ENCODE measurements around the gene KTI12. TPM values are rescaled to one million over a fixed set of nuclear protein-coding genes. Genes with fewer than 3 reads are reported as not detected.
A peak's percentile ranks its signal among the peaks of the same experiment; 100 is the strongest.

Gene KTI12
- total RNA-seq, 1 experiment from 2014 or later, result 17.1 TPM

- Histone ChIP-seq H3K4me3 (ENCODE audit: low read depth, low read length, poor library complexity, severe bottlenecking) (no peak overlapping the region), H3K36me3 (ENCODE audit: insufficient read depth, low read length, poor library complexity, severe bottlenecking) (peaks cover 56% of the 10 kb centered on the region), H3K27ac (ENCODE audit: low read depth, low read length, poor library complexity, severe bottlenecking) (no peak overlapping the region), H3K9me3 (ENCODE audit: low read depth, low read length, poor library complexity, severe bottlenecking) (no peaks in the 10 kb centered on the region), H3K27me3 (replicated peaks; ENCODE audit: insufficient read depth, low read depth, low read length, poor library complexity) (no peaks in the 10 kb centered on the region), H3K4me1 (ENCODE audit: insufficient read depth, low read length, poor library complexity, severe bottlenecking) (peaks cover 21% of the 10 kb centered on the region)
- intact Hi-C loops (cut with micrococcal nuclease; ENCODE audit: unreplicated experiment), result no loop called here
- TF ChIP-seq, protein P1, sequence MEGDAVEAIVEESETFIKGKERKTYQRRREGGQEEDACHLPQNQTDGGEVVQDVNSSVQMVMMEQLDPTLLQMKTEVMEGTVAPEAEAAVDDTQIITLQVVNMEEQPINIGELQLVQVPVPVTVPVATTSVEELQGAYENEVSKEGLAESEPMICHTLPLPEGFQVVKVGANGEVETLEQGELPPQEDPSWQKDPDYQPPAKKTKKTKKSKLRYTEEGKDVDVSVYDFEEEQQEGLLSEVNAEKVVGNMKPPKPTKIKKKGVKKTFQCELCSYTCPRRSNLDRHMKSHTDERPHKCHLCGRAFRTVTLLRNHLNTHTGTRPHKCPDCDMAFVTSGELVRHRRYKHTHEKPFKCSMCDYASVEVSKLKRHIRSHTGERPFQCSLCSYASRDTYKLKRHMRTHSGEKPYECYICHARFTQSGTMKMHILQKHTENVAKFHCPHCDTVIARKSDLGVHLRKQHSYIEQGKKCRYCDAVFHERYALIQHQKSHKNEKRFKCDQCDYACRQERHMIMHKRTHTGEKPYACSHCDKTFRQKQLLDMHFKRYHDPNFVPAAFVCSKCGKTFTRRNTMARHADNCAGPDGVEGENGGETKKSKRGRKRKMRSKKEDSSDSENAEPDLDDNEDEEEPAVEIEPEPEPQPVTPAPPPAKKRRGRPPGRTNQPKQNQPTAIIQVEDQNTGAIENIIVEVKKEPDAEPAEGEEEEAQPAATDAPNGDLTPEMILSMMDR (conservative IDR thresholded peaks at IDR 0.05; ENCODE audit: low read depth, low read length), result no peak
- no peak for TF ChIP-seq EZH2 (IDR thresholded peaks at IDR 0.05; ENCODE audit: borderline replicate concordance, low read depth, low read length, poor library complexity, severe bottlenecking)
- no TSS peak for BruUV-seq (replicated peaks)
- POLR2A ChIA-PET (ENCODE audit: low non-redundant PET), result interaction anchor here (0.5 kb wide), 1 partner anchor 494 kb away, joined by 3 read pairs; no protein-coding TSS in a partner anchor
- DNase-seq (ENCODE audit: low spot score), result no peak
- CTCF ChIA-PET, result no interaction called here
Measured at GRCh38 chr1:52060822-52061221, 27.2 kb upstream of the KTI12 start.

DNA sequence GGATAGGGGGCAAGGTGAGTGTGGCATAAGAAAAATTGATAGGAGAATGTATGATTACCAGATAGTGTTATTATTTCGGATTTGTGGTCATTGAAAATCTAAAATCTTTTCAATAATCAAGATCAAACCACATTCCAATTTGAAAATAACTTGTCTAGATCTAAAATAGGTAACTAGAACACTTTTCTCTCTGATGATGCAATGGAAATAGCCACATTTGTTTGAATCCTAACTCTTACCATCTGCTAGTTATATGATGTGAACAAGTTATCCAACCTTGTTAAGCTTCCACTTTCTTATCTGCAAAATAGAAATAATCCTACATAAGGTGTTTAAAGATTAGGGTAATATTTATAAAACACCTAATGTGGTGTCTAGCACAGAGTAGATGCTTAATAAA lies 26.3 kb upstream of the KTI12 start:
- peaks cover 47% of the 10 kb centered on the region for H3K36me3 ChIP-seq (ENCODE audit: insufficient read depth, low read length, poor library complexity, severe bottlenecking)

DNA sequence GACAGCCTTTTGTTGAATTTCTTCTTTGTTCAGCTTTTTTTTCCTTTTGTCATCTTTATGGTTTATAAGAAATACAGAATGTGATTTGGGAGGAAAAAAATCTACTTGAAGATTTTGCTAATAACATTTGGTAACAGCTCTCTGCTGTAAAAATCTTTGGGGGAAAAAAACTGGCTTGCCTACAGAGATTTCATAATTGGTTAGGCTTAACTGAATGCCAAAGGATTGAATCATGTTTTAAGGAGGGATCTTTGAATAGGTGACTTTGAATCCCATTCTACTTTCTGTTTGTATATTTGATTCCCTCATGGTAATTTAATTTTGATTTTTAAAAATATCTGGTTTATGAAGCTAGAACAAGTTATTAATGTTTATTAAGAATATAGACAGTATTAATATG lies 25.7 kb upstream of the KTI12 start:
- no TSS peak for BruUV-seq (replicated peaks)
- intact Hi-C loops (cut with micrococcal nuclease; ENCODE audit: unreplicated experiment), result no loop called here
- TF ChIP-seq EZH2 (IDR thresholded peaks at IDR 0.05; ENCODE audit: borderline replicate concordance, low read depth, low read length, poor library complexity, severe bottlenecking), result no peak
- TF ChIP-seq, protein P1 (conservative IDR thresholded peaks at IDR 0.05; ENCODE audit: low read depth, low read length), result no peak
- Histone ChIP-seq H3K9me3 (ENCODE audit: low read depth, low read length, poor library complexity, severe bottlenecking) (no peaks in the 10 kb centered on the region), H3K4me3 (ENCODE audit: low read depth, low read length, poor library complexity, severe bottlenecking) (peak overlapping the region; percentile 10), H3K4me1 (ENCODE audit: insufficient read depth, low read length, poor library complexity, severe bottlenecking) (peaks cover 21% of the 10 kb centered on the region), H3K27me3 (replicated peaks; ENCODE audit: insufficient read depth, low read depth, low read length, poor library complexity) (no peaks in the 10 kb centered on the region), H3K27ac (ENCODE audit: low read depth, low read length, poor library complexity, severe bottlenecking) (peak overlapping the region; percentile 31), H3K36me3 (ENCODE audit: insufficient read depth, low read length, poor library complexity, severe bottlenecking) (peaks cover 41% of the 10 kb centered on the region)
- CTCF ChIA-PET, result no interaction called here
- POLR2A ChIA-PET (ENCODE audit: low non-redundant PET), result no interaction called here
- peak; percentile 41 for DNase-seq (ENCODE audit: low spot score)

More for the DNA sequence above, 26.3 kb upstream of the KTI12 start:
- no TSS peak for BruUV-seq (replicated peaks)
- H3K27ac ChIP-seq (ENCODE audit: low read depth, low read length, poor library complexity, severe bottlenecking), result peak overlapping the region; percentile 31
- TF ChIP-seq EZH2 (IDR thresholded peaks at IDR 0.05; ENCODE audit: borderline replicate concordance, low read depth, low read length, poor library complexity, severe bottlenecking), result no peak
- TF ChIP-seq, protein P1 (conservative IDR thresholded peaks at IDR 0.05; ENCODE audit: low read depth, low read length), result no peak
- peaks cover 21% of the 10 kb centered on the region for H3K4me1 ChIP-seq (ENCODE audit: insufficient read depth, low read length, poor library complexity, severe bottlenecking)
- intact Hi-C loops (cut with micrococcal nuclease; ENCODE audit: unreplicated experiment), result no loop called here
- H3K27me3 ChIP-seq (replicated peaks; ENCODE audit: insufficient read depth, low read depth, low read length, poor library complexity), result no peaks in the 10 kb centered on the region
- H3K4me3 ChIP-seq (ENCODE audit: low read depth, low read length, poor library complexity, severe bottlenecking), result no peak overlapping the region
- ChIA-PET CTCF (no interaction called here), POLR2A (ENCODE audit: low non-redundant PET) (interaction anchor here (0.5 kb wide), 1 partner anchor 388 kb away, joined by 15 read pairs; no protein-coding TSS in a partner anchor)
- no peak for DNase-seq (ENCODE audit: low spot score)
- no peaks in the 10 kb centered on the region for H3K9me3 ChIP-seq (ENCODE audit: low read depth, low read length, poor library complexity, severe bottlenecking)

Data from A673 (cell line).